Mesothelial cell of epicardium (in vitro differentiated cells): ENCODE results near the gene MRGPRF. TPM values are rescaled to one million over a fixed set of nuclear protein-coding genes. Genes with fewer than 3 reads are reported as not detected.

Source experiments
- DNase-seq, 2 experiments: peaks; one replicate each; pipeline ENCODE4 v3.0.0; 2021; ENCODE audit warnings: low spot score in 2 of 2; ENCODE audit not compliant: unreplicated experiment in 2 of 2
- H3K27ac Mint-ChIP-seq: 2 replicates; pipeline ENCODE4 v1.8.0; 2021; ENCODE audit warnings: mixed read lengths
- H3K27me3 Mint-ChIP-seq: 2 replicates; pipeline ENCODE4 v1.8.0; 2021; ENCODE audit warnings: low read depth, mixed read lengths
- H3K36me3 Mint-ChIP-seq: 2 replicates; pipeline ENCODE4 v1.8.0; 2021; ENCODE audit warnings: mixed read lengths
- H3K4me1 Mint-ChIP-seq: 2 replicates; pipeline ENCODE4 v1.8.0; 2021; ENCODE audit warnings: mixed read lengths
- H3K4me3 Mint-ChIP-seq: 2 replicates; pipeline ENCODE4 v1.8.0; 2021; ENCODE audit warnings: mild to moderate bottlenecking, moderate library complexity, mixed read lengths
- H3K9me3 Mint-ChIP-seq: 2 replicates; pipeline ENCODE4 v1.8.0; 2021; ENCODE audit warnings: mixed read lengths
- CTCF ChIP-seq: fragments of 200-600 bp; sonication (generic); IDR thresholded peaks from one replicate; pipeline ENCODE4 v1.5.0; 2021; ENCODE audit warnings: antibody characterized with exemption; ENCODE audit not compliant: unreplicated experiment
- total RNA-seq: library from RNA; stranded (reverse); gene quantifications from 3 replicates; pipeline ENCODE4 v1.2.1, GENCODE V29; 2021

The MRGPRF gene
- total RNA-seq, 1 donor from 2014 or later: 3.4 TPM

GRCh38 chr11:68997124-68997994 is 15.7 kb downstream of the MRGPRF start:
- H3K4me3 Mint-ChIP-seq: no peak overlapping the region
- H3K4me1 Mint-ChIP-seq: peaks cover 21% of the 10 kb centered on the region
- no peaks in the 10 kb centered on the region for H3K36me3 Mint-ChIP-seq
- H3K27me3 Mint-ChIP-seq: peaks cover 1% of the 10 kb centered on the region
- H3K27ac Mint-ChIP-seq: no peak overlapping the region
- DNase-seq: no peak
- no peaks in the 10 kb centered on the region for H3K9me3 Mint-ChIP-seq
- TF ChIP-seq CTCF: no peak

- no peak for TF ChIP-seq CTCF
- H3K4me3 Mint-ChIP-seq: no peak overlapping the region
These were observed 16.5 kb downstream of the MRGPRF start for GRCh38 chr11:68996376-68997123.

DNA sequence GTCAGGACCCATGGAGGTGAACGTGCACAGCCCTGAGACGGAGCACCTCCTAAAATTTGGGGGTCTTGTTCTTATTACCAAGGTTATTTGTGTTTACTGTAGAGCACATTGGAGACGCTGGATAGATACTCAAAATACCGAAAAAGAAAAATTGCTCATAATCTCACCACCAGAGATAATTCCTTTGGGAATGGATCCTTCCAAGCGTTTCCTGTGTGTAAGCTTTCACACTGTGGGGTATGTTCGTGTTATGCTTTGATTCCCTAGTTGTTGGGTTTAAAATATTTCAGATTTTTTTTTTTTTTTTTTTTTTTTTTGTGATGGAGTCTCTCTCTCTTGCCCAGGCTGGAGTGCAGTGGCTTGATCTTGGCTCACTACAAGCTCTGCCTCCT is 18.2 kb downstream of the MRGPRF start:
- Mint-ChIP-seq H3K27me3 (peaks cover 5% of the 10 kb centered on the region), H3K4me1 (peaks cover 15% of the 10 kb centered on the region), H3K36me3 (no peaks in the 10 kb centered on the region), H3K9me3 (no peaks in the 10 kb centered on the region), H3K4me3 (no peak overlapping the region), H3K27ac (no peak overlapping the region)
- DNase-seq: no peak
- no peak for TF ChIP-seq CTCF

More at GRCh38 chr11:68996376-68997123, 16.5 kb downstream of the MRGPRF start:
- H3K27ac Mint-ChIP-seq: no peak overlapping the region
- H3K9me3 Mint-ChIP-seq: no peaks in the 10 kb centered on the region
- no peaks in the 10 kb centered on the region for H3K36me3 Mint-ChIP-seq
- peaks cover 19% of the 10 kb centered on the region for H3K4me1 Mint-ChIP-seq
- no peak for DNase-seq
- H3K27me3 Mint-ChIP-seq: peaks cover 5% of the 10 kb centered on the region

- DNase-seq: peak in 1 of 2 experiments; percentile 29
- H3K36me3 Mint-ChIP-seq: no peaks in the 10 kb centered on the region
- H3K4me3 Mint-ChIP-seq: no peak overlapping the region
- H3K27ac Mint-ChIP-seq: no peak overlapping the region
- peaks cover 8% of the 10 kb centered on the region for H3K27me3 Mint-ChIP-seq
- TF ChIP-seq CTCF: no peak
- peaks cover 15% of the 10 kb centered on the region for H3K4me1 Mint-ChIP-seq
- H3K9me3 Mint-ChIP-seq: no peaks in the 10 kb centered on the region
These were observed 18.7 kb downstream of the MRGPRF start for GRCh38 chr11:68994161-68994893.

- Mint-ChIP-seq H3K9me3 (no peaks in the 10 kb centered on the region), H3K27me3 (peaks cover 8% of the 10 kb centered on the region), H3K4me1 (peaks cover 12% of the 10 kb centered on the region), H3K4me3 (no peak overlapping the region), H3K36me3 (no peaks in the 10 kb centered on the region), H3K27ac (no peak overlapping the region)
- DNase-seq: peak in 1 of 2 experiments; percentile 14
- TF ChIP-seq CTCF: no peak
These were observed 19.5 kb downstream of the MRGPRF start for GRCh38 chr11:68993546-68993945.
